Loucy (cell line): ENCODE data around the gene ALDH3A1.

Experiments used
- H2AFZ ChIP-seq: fragments of 200-600 bp; sonication (generic); 2 replicates; pipeline ENCODE4 v1.6.0; 2016; ENCODE audit warnings: antibody characterized with exemption, mild to moderate bottlenecking, low read length, moderate library complexity
- H3F3A ChIP-seq: fragments of 200-600 bp; 2 replicates; pipeline ENCODE4 v1.6.0; 2016; ENCODE audit warnings: antibody characterized with exemption, low read depth, mild to moderate bottlenecking
- H3K27me3 ChIP-seq: fragments of 200-600 bp; sonication (generic); 2 replicates; pipeline ENCODE4 v1.6.1; 2014; ENCODE audit warnings: low read length, mild to moderate bottlenecking; ENCODE audit not compliant: insufficient read depth, poor library complexity, severe bottlenecking
- H3K36me3 ChIP-seq: fragments of 200-600 bp; sonication (generic); 2 replicates; pipeline ENCODE4 v1.6.1; 2016; ENCODE audit warnings: low read length; ENCODE audit not compliant: insufficient read depth
- H3K4me1 ChIP-seq: fragments of 200-600 bp; sonication (generic); 2 replicates; pipeline ENCODE4 v1.5.1; 2014; ENCODE audit warnings: low read length, mild to moderate bottlenecking; ENCODE audit not compliant: insufficient read depth, poor library complexity, severe bottlenecking
- H3K4me2 ChIP-seq: fragments of 200-600 bp; sonication (generic); 2 replicates; pipeline ENCODE4 v1.6.0; 2014; ENCODE audit warnings: antibody characterized with exemption, low read length, low read depth, mild to moderate bottlenecking; ENCODE audit not compliant: poor library complexity, severe bottlenecking
- H3K4me3 ChIP-seq: fragments of 200-600 bp; sonication (generic); 2 replicates; pipeline ENCODE4 v1.5.1; 2014; ENCODE audit warnings: low read length, mild to moderate bottlenecking, mixed read lengths; ENCODE audit not compliant: poor library complexity, severe bottlenecking
- H3K79me2 ChIP-seq: fragments of 200-600 bp; sonication (generic); 2 replicates; pipeline ENCODE4 v1.6.1; 2014; ENCODE audit warnings: low read length; ENCODE audit not compliant: insufficient read depth
- H3K9ac ChIP-seq: fragments of 200-600 bp; sonication (generic); 2 replicates; pipeline ENCODE4 v1.6.0; 2014; ENCODE audit warnings: mild to moderate bottlenecking, low read depth, low read length, moderate library complexity; ENCODE audit not compliant: poor library complexity, severe bottlenecking
- H3K9me2 ChIP-seq: fragments of 200-600 bp; sonication (generic); replicated peaks from 2 replicates; pipeline ENCODE4 v1.6.1; 2016; ENCODE audit warnings: low read depth, low read length, mixed read lengths
- H3K9me3 ChIP-seq: fragments of 200-600 bp; sonication (generic); 2 replicates; pipeline ENCODE4 v1.6.1; 2014; ENCODE audit warnings: mild to moderate bottlenecking, antibody characterized with exemption, low read length, low read depth; ENCODE audit not compliant: insufficient read depth
- H4K20me1 ChIP-seq: fragments of 200-600 bp; sonication (generic); 2 replicates; pipeline ENCODE4 v1.6.0; 2014; ENCODE audit warnings: antibody characterized with exemption, low read length, mild to moderate bottlenecking; ENCODE audit not compliant: insufficient read depth, poor library complexity, severe bottlenecking
- CTCF ChIP-seq: fragments of 200-600 bp; sonication (generic); conservative IDR thresholded peaks from 2 replicates; pipeline ENCODE4 v1.5.1; 2014; ENCODE audit warnings: mild to moderate bottlenecking, antibody characterized with exemption, low read length
- EZH2phosphoT487 ChIP-seq: fragments of 200-600 bp; IDR thresholded peaks from 2 replicates; pipeline ENCODE4 v1.6.1; 2018; ENCODE audit warnings: antibody characterized with exemption, mild to moderate bottlenecking, moderate library complexity, borderline replicate concordance

The ALDH3A1 gene

GRCh38 chr17:19713901-19714361 is 34.2 kb downstream of the ALDH3A1 start:
- TF ChIP-seq EZH2phosphoT487: no peak
- no peak for TF ChIP-seq CTCF
- no peak overlapping the region for H3K4me2 ChIP-seq
- H3K9me2 ChIP-seq: no peaks in the 10 kb centered on the region
- no peak overlapping the region for H2AFZ ChIP-seq
- H3K79me2 ChIP-seq: no peaks in the 10 kb centered on the region
- no peak overlapping the region for H3K4me3 ChIP-seq
- H3K9ac ChIP-seq: no peak overlapping the region
- H3K9me3 ChIP-seq: no peaks in the 10 kb centered on the region
- H3K27me3 ChIP-seq: no peaks in the 10 kb centered on the region
- no peaks in the 10 kb centered on the region for H3K36me3 ChIP-seq
- H3K4me1 ChIP-seq: no peaks in the 10 kb centered on the region
- no peaks in the 10 kb centered on the region for H3F3A ChIP-seq
- H4K20me1 ChIP-seq: no peaks in the 10 kb centered on the region

- no peak overlapping the region for H3K4me2 ChIP-seq
- H3K4me1 ChIP-seq: no peaks in the 10 kb centered on the region
- no peaks in the 10 kb centered on the region for H4K20me1 ChIP-seq
- no peaks in the 10 kb centered on the region for H3K27me3 ChIP-seq
- no peaks in the 10 kb centered on the region for H3K9me3 ChIP-seq
- no peaks in the 10 kb centered on the region for H3K36me3 ChIP-seq
- no peak overlapping the region for H3K9ac ChIP-seq
- no peaks in the 10 kb centered on the region for H3F3A ChIP-seq
- TF ChIP-seq EZH2phosphoT487 (no peak), CTCF (no peak)
- no peaks in the 10 kb centered on the region for H3K9me2 ChIP-seq
- no peak overlapping the region for H3K4me3 ChIP-seq
- H3K79me2 ChIP-seq: no peaks in the 10 kb centered on the region
- no peak overlapping the region for H2AFZ ChIP-seq
These were observed 34.6 kb downstream of the ALDH3A1 start for GRCh38 chr17:19713462-19713861.

GRCh38 chr17:19712436-19713004 is 35.6 kb downstream of the ALDH3A1 start:
- no peak overlapping the region for H3K4me2 ChIP-seq
- no peaks in the 10 kb centered on the region for H3K79me2 ChIP-seq

More at GRCh38 chr17:19712436-19713004, 35.6 kb downstream of the ALDH3A1 start:
- no peaks in the 10 kb centered on the region for H3K36me3 ChIP-seq
- TF ChIP-seq CTCF (no peak), EZH2phosphoT487 (no peak)
- no peak overlapping the region for H2AFZ ChIP-seq
- no peaks in the 10 kb centered on the region for H4K20me1 ChIP-seq
- H3K27me3 ChIP-seq: no peaks in the 10 kb centered on the region
- no peaks in the 10 kb centered on the region for H3F3A ChIP-seq
- no peak overlapping the region for H3K9ac ChIP-seq
- no peak overlapping the region for H3K4me3 ChIP-seq
- no peaks in the 10 kb centered on the region for H3K9me3 ChIP-seq
- no peaks in the 10 kb centered on the region for H3K9me2 ChIP-seq
- no peaks in the 10 kb centered on the region for H3K4me1 ChIP-seq
